Breast epithelium (tissue), 4 donors: ENCODE data around the gene TNMD. TPM values are rescaled to one million over a fixed set of nuclear protein-coding genes. Genes with fewer than 3 reads are reported as not detected.

Experiments
- DNase-seq, 2 donors: peaks; one replicate each; pipeline ENCODE4 v3.0.0-alpha.2; 2019; ENCODE audit warnings: low spot score in 2 of 2
- H3K27ac ChIP-seq, 2 donors: fragments of 200-600 bp; sonication (generic) in 1 of 2; one replicate each; pipeline ENCODE4 v1.5.1; 2016 to 2019; ENCODE audit warnings: mild to moderate bottlenecking in 1 of 2
- H3K27me3 ChIP-seq, 2 donors: fragments of 200-600 bp; sonication (generic) in 1 of 2; one replicate each; pipeline versions ENCODE4 v1.5.1 to v1.6.0; 2017 to 2019; ENCODE audit warnings: control low read depth in 1 of 2, mild to moderate bottlenecking in 1 of 2
- H3K36me3 ChIP-seq: fragments of 200-600 bp; one replicate; pipeline ENCODE4 v1.5.1; 2019
- H3K4me1 ChIP-seq, 2 donors: fragments of 200-600 bp; sonication (generic); one replicate each; pipeline ENCODE4 v1.5.1; 2016 to 2019; ENCODE audit warnings: control low read depth in 1 of 2
- H3K4me3 ChIP-seq, 3 donors: fragments of 200-600 bp; sonication (generic); 1 replicate in 2 of 3; 2 replicates in 1 of 3; pipeline ENCODE4 v1.5.1; 2016 to 2019; ENCODE audit warnings: mild to moderate bottlenecking in 3 of 3, moderate library complexity in 2 of 3
- H3K9me3 ChIP-seq, 2 donors: fragments of 200-600 bp; sonication (generic) in 1 of 2; one replicate each; pipeline ENCODE4 v1.5.1; 2016 to 2019; ENCODE audit warnings: control low read depth in 1 of 2
- CTCF ChIP-seq, 3 donors: fragments of 450-650 bp; IDR thresholded peaks; one replicate each; pipeline ENCODE4 v1.5.1; 2016 to 2017; ENCODE audit warnings: antibody characterized with exemption in 3 of 3, mild to moderate bottlenecking in 3 of 3, moderate library complexity in 3 of 3
- POLR2A ChIP-seq: fragments of 450-650 bp; IDR thresholded peaks from one replicate; pipeline ENCODE4 v1.6.1; 2016; ENCODE audit warnings: antibody characterized with exemption, mild to moderate bottlenecking, moderate library complexity
- POLR2AphosphoS5 ChIP-seq, 3 donors: sonication (generic); formaldehyde crosslinking; IDR thresholded peaks; one replicate each; pipeline ENCODE4 v1.6.1; 2017; ENCODE audit warnings: antibody characterized with exemption in 3 of 3
- intact Hi-C: fragments of 100-400 bp; cut with DNase I; formaldehyde crosslinking; loops from one replicate; pipeline ENCODE4 v1.15.1; 2023; ENCODE audit warnings: low total_unique reads
- total RNA-seq, 3 donors: library from RNA; depleted of rRNA; stranded (reverse); fragments of >200 nt; gene quantifications; one replicate each; pipeline ENCODE4 v1.1.0, GENCODE V29; 2016

The TNMD gene
- total RNA-seq, 3 donors from 2014 or later = 1.3 to 16.6 (median 7.5) TPM

GRCh38 chrX:100625985-100626491 is 41.3 kb downstream of the TNMD start:
- intact Hi-C loops = no loop called here
- H3K4me3 ChIP-seq = no peak overlapping the region
- H3K36me3 ChIP-seq = no peaks in the 10 kb centered on the region
- no peak for DNase-seq
- no peak overlapping the region for H3K27ac ChIP-seq
- no peaks in the 10 kb centered on the region for H3K9me3 ChIP-seq
- peaks cover 0 to 9% of the 10 kb centered on the region in 2 donors for H3K27me3 ChIP-seq
- no peaks in the 10 kb centered on the region for H3K4me1 ChIP-seq
- TF ChIP-seq POLR2AphosphoS5 (IDR thresholded peaks at IDR 0.05) = no peak
- no peak for TF ChIP-seq POLR2A
- TF ChIP-seq CTCF (IDR thresholded peaks at IDR 0.05) = no peak

GRCh38 chrX:100635040-100635439 is 50.3 kb downstream of the TNMD start:
- Histone ChIP-seq H3K36me3 (no peaks in the 10 kb centered on the region), H3K27me3 (peaks cover 0 to 39% of the 10 kb centered on the region in 2 donors), H3K9me3 (no peaks in the 10 kb centered on the region), H3K4me3 (peak overlapping the region in 1 of 3 donors; percentile 73), H3K27ac (no peak overlapping the region), H3K4me1 (no peaks in the 10 kb centered on the region)
- no peak for TF ChIP-seq POLR2A
- TF ChIP-seq CTCF (IDR thresholded peaks at IDR 0.05) = no peak
- no peak for TF ChIP-seq POLR2AphosphoS5 (IDR thresholded peaks at IDR 0.05)
- DNase-seq = no peak
- intact Hi-C loops = no loop called here

GRCh38 chrX:100635989-100636320 is 51.2 kb downstream of the TNMD start:
- DNase-seq = no peak
- H3K36me3 ChIP-seq = no peaks in the 10 kb centered on the region
- H3K9me3 ChIP-seq = no peaks in the 10 kb centered on the region
- no peak for TF ChIP-seq POLR2AphosphoS5 (IDR thresholded peaks at IDR 0.05)
- no peak for TF ChIP-seq CTCF (IDR thresholded peaks at IDR 0.05)
- TF ChIP-seq POLR2A = no peak
- intact Hi-C loops = no loop called here
- H3K4me3 ChIP-seq = peak overlapping the region; percentile 50 to 73 (median 60)
- H3K27me3 ChIP-seq = peaks cover 0 to 42% of the 10 kb centered on the region in 2 donors
- H3K27ac ChIP-seq = peak overlapping the region; percentile 75 to 84
- H3K4me1 ChIP-seq = no peaks in the 10 kb centered on the region

- H3K27ac ChIP-seq = peak within 1 kb of the TSS; percentile 75 to 84
- H3K4me1 ChIP-seq = no peaks in the 10 kb centered on the region
- TF ChIP-seq POLR2AphosphoS5 (IDR thresholded peaks at IDR 0.05) (no peak), CTCF (IDR thresholded peaks at IDR 0.05) (peak in 2 of 3 donors; percentile 21 to 32), POLR2A (no peak)
- H3K36me3 ChIP-seq = no peaks in the 10 kb centered on the region
- intact Hi-C loops = no loop called here
- H3K9me3 ChIP-seq = no peaks in the 10 kb centered on the region
- H3K27me3 ChIP-seq = peaks cover 0 to 46% of the 10 kb centered on the region in 2 donors
- H3K4me3 ChIP-seq = peak within 1 kb of the TSS; percentile 50 to 73 (median 60)
- peak; percentile 49 to 62 for DNase-seq
Observed at GRCh38 chrX:100636321-100636991, 51.7 kb downstream of the TNMD start, which contains the start of gene TSPAN6. TSPAN6 (minus strand) TSS chrX:100636806; CDS start chrX:100636694, 112 bp downstream.

- H3K36me3 ChIP-seq = no peaks in the 10 kb centered on the region
- TF ChIP-seq POLR2AphosphoS5 (IDR thresholded peaks at IDR 0.05) (no peak), CTCF (IDR thresholded peaks at IDR 0.05) (no peak), POLR2A (no peak)
- peak overlapping the region in 1 of 2 donors; percentile 6 for H3K27ac ChIP-seq
- H3K27me3 ChIP-seq = peaks cover 0 to 55% of the 10 kb centered on the region in 2 donors
- no peak overlapping the region for H3K4me3 ChIP-seq
- no peaks in the 10 kb centered on the region for H3K9me3 ChIP-seq
- DNase-seq = no peak
- H3K4me1 ChIP-seq = no peaks in the 10 kb centered on the region
- intact Hi-C loops = no loop called here
Observed at GRCh38 chrX:100642290-100642689, 57.6 kb downstream of the TNMD start.
